Gastrocnemius medialis (tissue), 4 donors: Measurements from ENCODE around the gene EIF3I.

ENCODE experiments used
- POLR2A ChIP-seq, 2 donors: fragments of 450-650 bp; IDR thresholded peaks; one replicate each; pipeline ENCODE4 v1.6.1; 2017; ENCODE audit warnings: antibody characterized with exemption in 2 of 2, mild to moderate bottlenecking in 2 of 2, moderate library complexity in 2 of 2
- TF ChIP-seq, protein P1 (sequence below), 5 experiments: fragments of 450-650 bp in 3 of 5; fragments of 200-600 bp in 2 of 5; sonication (generic) in 2 of 5; IDR thresholded peaks in 4 of 5; conservative IDR thresholded peaks in 1 of 5; 1 replicate in 4 of 5; 2 replicates in 1 of 5; pipeline ENCODE4 v1.5.1; 2016 to 2019; ENCODE audit warnings: antibody characterized with exemption in 5 of 5, mild to moderate bottlenecking in 3 of 5, moderate library complexity in 3 of 5

DNA sequence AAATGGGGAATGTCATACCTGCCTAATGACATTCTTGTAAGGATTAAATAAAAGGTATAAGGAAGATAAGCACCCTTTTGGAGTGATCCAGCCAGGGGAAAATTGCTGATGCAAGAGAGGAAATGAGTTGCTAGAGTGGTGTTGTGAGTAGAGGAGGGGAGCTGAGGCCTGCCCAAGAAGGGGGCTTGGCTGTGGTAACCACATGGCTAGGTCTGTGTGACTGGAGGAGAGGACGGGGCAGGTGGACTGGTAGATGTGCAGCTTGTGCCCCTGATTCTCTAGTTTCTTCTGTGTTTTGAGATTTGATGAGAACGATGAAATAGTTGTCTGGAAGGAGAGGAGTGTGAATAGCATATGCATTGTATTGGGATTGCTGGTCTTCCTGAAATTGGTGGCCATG, 36.1 kb upstream of the EIF3I start:
- TF ChIP-seq, protein P1, sequence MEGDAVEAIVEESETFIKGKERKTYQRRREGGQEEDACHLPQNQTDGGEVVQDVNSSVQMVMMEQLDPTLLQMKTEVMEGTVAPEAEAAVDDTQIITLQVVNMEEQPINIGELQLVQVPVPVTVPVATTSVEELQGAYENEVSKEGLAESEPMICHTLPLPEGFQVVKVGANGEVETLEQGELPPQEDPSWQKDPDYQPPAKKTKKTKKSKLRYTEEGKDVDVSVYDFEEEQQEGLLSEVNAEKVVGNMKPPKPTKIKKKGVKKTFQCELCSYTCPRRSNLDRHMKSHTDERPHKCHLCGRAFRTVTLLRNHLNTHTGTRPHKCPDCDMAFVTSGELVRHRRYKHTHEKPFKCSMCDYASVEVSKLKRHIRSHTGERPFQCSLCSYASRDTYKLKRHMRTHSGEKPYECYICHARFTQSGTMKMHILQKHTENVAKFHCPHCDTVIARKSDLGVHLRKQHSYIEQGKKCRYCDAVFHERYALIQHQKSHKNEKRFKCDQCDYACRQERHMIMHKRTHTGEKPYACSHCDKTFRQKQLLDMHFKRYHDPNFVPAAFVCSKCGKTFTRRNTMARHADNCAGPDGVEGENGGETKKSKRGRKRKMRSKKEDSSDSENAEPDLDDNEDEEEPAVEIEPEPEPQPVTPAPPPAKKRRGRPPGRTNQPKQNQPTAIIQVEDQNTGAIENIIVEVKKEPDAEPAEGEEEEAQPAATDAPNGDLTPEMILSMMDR (IDR thresholded peaks at IDR 0.05 in 4 of 5, conservative IDR thresholded peaks at IDR 0.05 in 1 of 5) = no peak
- TF ChIP-seq POLR2A (IDR thresholded peaks at IDR 0.05) = no peak
